Erythroblast (primary cell): ENCODE data around the gene EFHC1.

ENCODE experiments used
- GATA1 ChIP-seq: IDR thresholded peaks from 2 replicates; pipeline ENCODE4 v1.6.1; 2011; ENCODE audit warnings: low read depth, mild to moderate bottlenecking, control low read depth, low read length, moderate library complexity
- POLR2A ChIP-seq: IDR thresholded peaks from 2 replicates; pipeline ENCODE4 v1.6.1; 2011; ENCODE audit warnings: mild to moderate bottlenecking, low read length

- no peak for TF ChIP-seq GATA1
- no peak for TF ChIP-seq POLR2A
Measured at GRCh38 chr6:52371656-52372191, 48.4 kb upstream of the EFHC1 start.
